ENCODE measurements around the gene CPPED1.

DNA sequence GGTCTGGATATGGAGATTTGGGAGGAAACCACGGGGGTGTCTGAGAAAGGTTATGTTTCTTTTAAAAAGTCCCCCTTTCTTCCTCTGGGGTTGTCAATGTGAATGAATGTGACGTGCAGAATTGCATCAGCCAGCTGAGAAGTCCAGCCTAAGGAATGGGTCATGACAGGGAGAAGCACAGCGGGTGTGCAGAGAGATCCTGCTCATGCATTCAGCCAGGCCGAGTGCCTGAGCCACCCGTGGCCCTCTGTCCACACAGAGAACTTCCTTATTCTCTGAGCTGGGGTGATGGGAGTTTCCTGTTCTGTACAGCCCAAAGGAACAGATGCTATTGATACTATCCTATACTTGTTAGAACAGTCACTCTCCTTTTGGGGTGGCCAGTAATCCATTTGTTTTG is 117.9 kb downstream of the CPPED1 start:
- TF ChIP-seq, protein P1, sequence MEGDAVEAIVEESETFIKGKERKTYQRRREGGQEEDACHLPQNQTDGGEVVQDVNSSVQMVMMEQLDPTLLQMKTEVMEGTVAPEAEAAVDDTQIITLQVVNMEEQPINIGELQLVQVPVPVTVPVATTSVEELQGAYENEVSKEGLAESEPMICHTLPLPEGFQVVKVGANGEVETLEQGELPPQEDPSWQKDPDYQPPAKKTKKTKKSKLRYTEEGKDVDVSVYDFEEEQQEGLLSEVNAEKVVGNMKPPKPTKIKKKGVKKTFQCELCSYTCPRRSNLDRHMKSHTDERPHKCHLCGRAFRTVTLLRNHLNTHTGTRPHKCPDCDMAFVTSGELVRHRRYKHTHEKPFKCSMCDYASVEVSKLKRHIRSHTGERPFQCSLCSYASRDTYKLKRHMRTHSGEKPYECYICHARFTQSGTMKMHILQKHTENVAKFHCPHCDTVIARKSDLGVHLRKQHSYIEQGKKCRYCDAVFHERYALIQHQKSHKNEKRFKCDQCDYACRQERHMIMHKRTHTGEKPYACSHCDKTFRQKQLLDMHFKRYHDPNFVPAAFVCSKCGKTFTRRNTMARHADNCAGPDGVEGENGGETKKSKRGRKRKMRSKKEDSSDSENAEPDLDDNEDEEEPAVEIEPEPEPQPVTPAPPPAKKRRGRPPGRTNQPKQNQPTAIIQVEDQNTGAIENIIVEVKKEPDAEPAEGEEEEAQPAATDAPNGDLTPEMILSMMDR (IDR thresholded peaks at IDR 0.05; ENCODE audit: low read depth, low read length, poor library complexity, severe bottlenecking), result no peak
- TF ChIP-seq EZH2phosphoT487 (IDR thresholded peaks at IDR 0.05; ENCODE audit: borderline replicate concordance, low read length), result no peak
